ENCODE measurements around the gene ACVR1.

The ACVR1 gene

GRCh38 chr2:157692768-157693167 is 183.4 kb downstream of the ACVR1 start:
- DNase-seq = no peak

- no peak for DNase-seq
These were observed 184.4 kb downstream of the ACVR1 start for GRCh38 chr2:157691695-157692094.

GRCh38 chr2:157691131-157691530 is 185.0 kb downstream of the ACVR1 start:
- no peak for DNase-seq
